Endothelial cell of umbilical vein (primary cell): ENCODE data around the gene CSF3. TPM values are rescaled to one million over a fixed set of nuclear protein-coding genes. Genes with fewer than 3 reads are reported as not detected.
A peak's percentile ranks its signal among the peaks of the same experiment; 100 is the strongest.

Experiments
- BruUV-seq: library from RNA; stranded (reverse); fragments of 400-500 nt; replicated peaks from 2 replicates; lab custom pipeline; 2021; lab: Mats Ljungman, UMichigan
- CTCF ChIA-PET: fragments of 300-600, 350-600 bp; sonication (Branson Sonifier 250); formaldehyde crosslinking; loops from one replicate; lab custom pipeline; 2021; ENCODE audit warnings: antibody characterized with exemption, inconsistent platforms; lab: Charles Lee
- POLR2A ChIA-PET: fragments of 300-600, 350-600 bp; sonication (Branson Sonifier 250); formaldehyde crosslinking; loops from one replicate; lab custom pipeline; 2021; ENCODE audit warnings: antibody characterized with exemption, inconsistent platforms; lab: Charles Lee
- DNase-seq: peaks from one replicate; pipeline ENCODE4 v3.0.0-alpha.2; 2011; ENCODE audit warnings: low read depth, low spot score
- FAIRE-seq: peaks from 2 replicates; lab custom pipeline; 2011; peaks lifted over from hg19 to GRCh38; lab: Jason Lieb, UNC
- H2AFZ ChIP-seq: 2 replicates; pipeline ENCODE4 v1.6.0; 2012; ENCODE audit warnings: low read depth, low read length, control low read depth, inconsistent platforms
- H3K27ac ChIP-seq: 2 replicates; pipeline ENCODE4 v1.5.1; 2011; ENCODE audit warnings: low read depth, mild to moderate bottlenecking, control low read depth, low read length, moderate library complexity; ENCODE audit not compliant: insufficient read depth
- H3K27me3 ChIP-seq, 2 experiments: 2 replicates each; pipeline versions ENCODE4 v1.6.0 to v1.6.1; 2011; ENCODE audit warnings: low read length in 2 of 2, mixed read lengths in 1 of 2; ENCODE audit not compliant: control insufficient read depth in 2 of 2, insufficient read depth in 2 of 2
- H3K36me3 ChIP-seq, 2 experiments: 2 replicates in 1 of 2; 3 replicates in 1 of 2; pipeline ENCODE4 v1.5.1; 2011; ENCODE audit warnings: low read length in 2 of 2, mild to moderate bottlenecking in 1 of 2, moderate library complexity in 1 of 2; ENCODE audit not compliant: control insufficient read depth in 2 of 2, insufficient read depth in 2 of 2; ENCODE audit errors: extremely low read depth in 1 of 2
- H3K4me1 ChIP-seq: 3 replicates; pipeline ENCODE4 v1.5.1; 2011; ENCODE audit warnings: mild to moderate bottlenecking, low read length; ENCODE audit not compliant: control insufficient read depth, insufficient read depth; ENCODE audit errors: extremely low read depth
- H3K4me2 ChIP-seq: 2 replicates; pipeline ENCODE4 v1.6.1; 2011; ENCODE audit warnings: low read length, control low read depth, mixed read lengths; ENCODE audit not compliant: insufficient read depth
- H3K4me3 ChIP-seq, 3 experiments: fragments of 200-600 bp in 1 of 3; sonication (generic), shearing (Covaris generic) in 1 of 3; replicated peaks in 1 of 3; 2 replicates each; pipeline ENCODE4 v1.5.1; 2011 to 2016; ENCODE audit warnings: control low read depth in 3 of 3, low read length in 3 of 3, mild to moderate bottlenecking in 2 of 3, inconsistent platforms in 1 of 3, low read depth in 1 of 3, moderate library complexity in 1 of 3; ENCODE audit not compliant: insufficient read depth in 1 of 3
- H3K79me2 ChIP-seq: 2 replicates; pipeline ENCODE4 v1.6.0; 2012; ENCODE audit warnings: low read length, inconsistent platforms; ENCODE audit not compliant: control insufficient read depth, insufficient read depth
- H3K9ac ChIP-seq: replicated peaks from 2 replicates; pipeline ENCODE3; 2011; ENCODE audit warnings: low read length, control low read depth; ENCODE audit not compliant: insufficient read depth; ENCODE audit errors: extremely low read depth
- H3K9me1 ChIP-seq: replicated peaks from 3 replicates; pipeline ENCODE4 v1.6.0; 2011; ENCODE audit warnings: mild to moderate bottlenecking, low read length; ENCODE audit not compliant: control insufficient read depth, insufficient read depth; ENCODE audit errors: extremely low read depth
- H3K9me3 ChIP-seq: replicated peaks from 2 replicates; pipeline ENCODE4 v1.5.1; 2012; ENCODE audit warnings: low read length, inconsistent platforms; ENCODE audit not compliant: control insufficient read depth, insufficient read depth
- H4K20me1 ChIP-seq: replicated peaks from 2 replicates; pipeline ENCODE3; 2011; ENCODE audit warnings: mild to moderate bottlenecking, low read length; ENCODE audit not compliant: control insufficient read depth, insufficient read depth; ENCODE audit errors: extremely low read depth
- EZH2 ChIP-seq: IDR thresholded peaks from 2 replicates; pipeline ENCODE4 v1.6.1; 2012; ENCODE audit warnings: borderline replicate concordance, low read depth, mild to moderate bottlenecking, moderate library complexity, low read length, inconsistent platforms; ENCODE audit not compliant: severe bottlenecking
- FOS ChIP-seq: IDR thresholded peaks from 2 replicates; pipeline ENCODE4 v1.6.1; 2011; ENCODE audit warnings: mild to moderate bottlenecking, low read length, moderate library complexity, borderline replicate concordance; ENCODE audit not compliant: insufficient read depth
- GATA2 ChIP-seq: IDR thresholded peaks from 2 replicates; pipeline ENCODE4 v1.7.0; 2011; ENCODE audit warnings: low read depth, mild to moderate bottlenecking, moderate library complexity, mixed read lengths, low read length; ENCODE audit not compliant: insufficient read length, insufficient read depth
- JUN ChIP-seq: IDR thresholded peaks from 2 replicates; pipeline ENCODE4 v1.6.1; 2011; ENCODE audit warnings: borderline replicate concordance, low read depth; ENCODE audit not compliant: insufficient read length, insufficient read depth
- MAX ChIP-seq: IDR thresholded peaks from 2 replicates; pipeline ENCODE4 v1.6.1; 2011; ENCODE audit not compliant: insufficient read depth, insufficient read length
- MYC ChIP-seq: IDR thresholded peaks from one replicate; pipeline ENCODE4 v1.6.1; 2011; ENCODE audit warnings: mild to moderate bottlenecking, low read depth, low read length
- POLR2A ChIP-seq: IDR thresholded peaks from 2 replicates; pipeline ENCODE4 v1.6.1; 2012; ENCODE audit warnings: low read depth, mild to moderate bottlenecking, control low read depth, low read length
- POLR2AphosphoS5 ChIP-seq: IDR thresholded peaks from 2 replicates; pipeline ENCODE4 v1.6.1; 2012; ENCODE audit warnings: low read depth, mild to moderate bottlenecking, control low read depth, low read length, moderate library complexity; ENCODE audit not compliant: insufficient read depth
- dilution Hi-C: fragments of 300-500 bp; cut with MboI; formaldehyde crosslinking; loops from one replicate; pipeline ENCODE4 v1.15.0; 2019; ENCODE audit warnings: low sequenced_read_pairs; ENCODE audit not compliant: extremely low pct_ligation_motif_present
- intact Hi-C: fragments of 100-400 bp; cut with micrococcal nuclease; formaldehyde crosslinking; loops from one replicate; pipeline ENCODE4 v1.10.0; 2022
- polyA plus RNA-seq, 4 experiments: library from polyadenylated mRNA; depleted of rRNA in 3 of 4; stranded (reverse) in 3 of 4; unstranded in 1 of 4; fragments of >200 nt; gene quantifications; 2 replicates each; pipeline versions ENCODE4 v1.2.1 to v1.2.3, GENCODE V29; 2011 to 2012; ENCODE audit warnings: missing spikeins in 1 of 4
- total RNA-seq: library from RNA; stranded (reverse); gene quantifications from 2 replicates; pipeline ENCODE4 v1.2.3, GENCODE V29; 2021
- TF ChIP-seq, protein P1 (sequence below), 2 donors: IDR thresholded peaks; 1 replicate in 1 of 2; 2 replicates in 1 of 2; pipeline ENCODE4 v1.5.1; 2011; ENCODE audit warnings: low read length in 2 of 2, mild to moderate bottlenecking in 2 of 2, moderate library complexity in 2 of 2, control low read depth in 1 of 2, inconsistent platforms in 1 of 2, low read depth in 1 of 2; ENCODE audit not compliant: insufficient read depth in 1 of 2; ENCODE audit errors: extremely low read depth in 1 of 2

Gene CSF3
- total and polyA plus RNA-seq, 2 donors (not counting 3 experiments of a cell fraction or from before 2014, with no cell fraction given) = 1.0 to 2.9 TPM

DNA sequence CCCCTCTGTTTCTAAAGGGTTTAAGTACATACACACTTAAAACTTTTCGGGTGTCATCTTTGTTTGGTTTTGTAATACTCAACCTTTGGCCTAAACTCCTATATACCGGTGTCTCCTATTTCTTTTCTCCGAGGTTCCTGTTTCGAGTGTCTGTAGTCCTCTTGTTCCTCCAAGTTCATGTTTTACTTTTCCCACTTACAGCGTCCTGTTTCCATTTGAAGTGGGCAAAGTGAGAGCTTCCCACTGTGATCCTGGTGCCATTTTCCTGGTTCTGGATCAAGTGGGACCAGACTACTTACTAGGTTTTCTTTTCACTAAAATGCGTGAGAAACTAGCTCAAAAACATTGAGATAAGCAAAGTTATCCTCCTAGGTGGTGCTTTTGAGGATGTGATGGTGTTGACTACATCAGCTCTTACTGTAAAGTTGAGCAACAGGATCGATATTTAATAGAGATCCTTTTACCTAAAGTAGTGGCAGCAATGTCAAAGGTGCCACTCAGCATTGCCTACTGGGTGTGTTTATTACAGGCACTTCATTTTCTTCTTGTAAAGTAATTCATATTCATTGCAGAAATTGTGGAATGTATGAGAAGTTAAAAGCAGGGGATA lies 33.4 kb upstream of the CSF3 start:
- POLR2A ChIA-PET = no interaction called here
- FAIRE-seq = no peak

More for the DNA sequence above, 33.4 kb upstream of the CSF3 start:
- H2AFZ ChIP-seq = no peak overlapping the region
- peak; percentile 26 for DNase-seq
- H4K20me1 ChIP-seq = no peaks in the 10 kb centered on the region
- peak overlapping the region; percentile 84 to 100 (median 87) for H3K4me3 ChIP-seq
- intact Hi-C loops (loop anchor here (2.0 kb wide), 2 partner anchors 45 to 55 kb away; partner anchors contain the start of genes LRRC3C and ORMDL3), dilution Hi-C loops (no loop called here)
- H3K79me2 ChIP-seq = peaks cover 24% of the 10 kb centered on the region
- H3K27ac ChIP-seq = peak overlapping the region; percentile 87
- TF ChIP-seq, protein P1, sequence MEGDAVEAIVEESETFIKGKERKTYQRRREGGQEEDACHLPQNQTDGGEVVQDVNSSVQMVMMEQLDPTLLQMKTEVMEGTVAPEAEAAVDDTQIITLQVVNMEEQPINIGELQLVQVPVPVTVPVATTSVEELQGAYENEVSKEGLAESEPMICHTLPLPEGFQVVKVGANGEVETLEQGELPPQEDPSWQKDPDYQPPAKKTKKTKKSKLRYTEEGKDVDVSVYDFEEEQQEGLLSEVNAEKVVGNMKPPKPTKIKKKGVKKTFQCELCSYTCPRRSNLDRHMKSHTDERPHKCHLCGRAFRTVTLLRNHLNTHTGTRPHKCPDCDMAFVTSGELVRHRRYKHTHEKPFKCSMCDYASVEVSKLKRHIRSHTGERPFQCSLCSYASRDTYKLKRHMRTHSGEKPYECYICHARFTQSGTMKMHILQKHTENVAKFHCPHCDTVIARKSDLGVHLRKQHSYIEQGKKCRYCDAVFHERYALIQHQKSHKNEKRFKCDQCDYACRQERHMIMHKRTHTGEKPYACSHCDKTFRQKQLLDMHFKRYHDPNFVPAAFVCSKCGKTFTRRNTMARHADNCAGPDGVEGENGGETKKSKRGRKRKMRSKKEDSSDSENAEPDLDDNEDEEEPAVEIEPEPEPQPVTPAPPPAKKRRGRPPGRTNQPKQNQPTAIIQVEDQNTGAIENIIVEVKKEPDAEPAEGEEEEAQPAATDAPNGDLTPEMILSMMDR (IDR thresholded peaks at IDR 0.05; ENCODE audit: extremely low read depth in 1 of 2, insufficient read depth in 1 of 2, low read depth in 1 of 2, low read length in 2 of 2) = no peak
- TF ChIP-seq EZH2 = no peak
- TF ChIP-seq JUN = no peak
- TF ChIP-seq POLR2A = no peak
- no peak for TF ChIP-seq GATA2
- no peak for TF ChIP-seq MAX
- no peak for TF ChIP-seq FOS
- no peak for TF ChIP-seq MYC
- no peak for TF ChIP-seq POLR2AphosphoS5
- H3K36me3 ChIP-seq = peaks cover 15 to 19% of the 10 kb centered on the region in 2 experiments
- H3K4me1 ChIP-seq = peaks cover 21% of the 10 kb centered on the region
- peaks cover 4 to 12% of the 10 kb centered on the region in 2 experiments for H3K27me3 ChIP-seq
- no peaks in the 10 kb centered on the region for H3K9me1 ChIP-seq
- CTCF ChIA-PET = interaction anchor here (0.7 to 7.2 kb wide), 5 partner anchors 13 to 747 kb away, joined by 3 to 108 read pairs (median 5); no protein-coding TSS in a partner anchor
- BruUV-seq = TSS peak; percentile 45
- peak overlapping the region; percentile 99 for H3K9ac ChIP-seq
- peak overlapping the region; percentile 98 for H3K4me2 ChIP-seq
- H3K9me3 ChIP-seq = no peaks in the 10 kb centered on the region
